ENCODE results near the gene SLC9A5.

SLC9A5 gene

DNA sequence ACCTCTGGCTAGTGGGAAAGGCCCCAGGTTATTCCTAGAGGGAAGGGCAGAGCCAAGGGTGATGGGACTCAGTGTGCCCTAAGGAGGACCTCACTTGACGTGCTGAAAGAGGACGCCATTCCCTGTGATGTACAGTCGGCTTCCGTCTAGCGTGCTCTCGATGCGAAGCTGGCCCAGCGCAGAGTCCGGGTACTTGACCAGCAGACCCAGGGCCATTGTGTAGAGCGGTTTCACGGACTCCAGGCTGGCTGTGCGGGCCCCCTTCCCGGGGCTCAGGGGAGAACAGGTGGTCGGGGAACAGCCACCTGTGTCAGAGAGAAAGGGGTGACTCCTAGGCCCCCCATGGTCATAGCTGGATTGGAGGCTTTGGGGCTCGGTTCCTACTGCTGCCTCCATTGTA, 50.5 kb downstream of the SLC9A5 start:
- POLR2A ChIA-PET: no interaction called here
- CTCF ChIA-PET: no interaction called here
- TF ChIP-seq FOXM1 (IDR thresholded peaks at IDR 0.05; ENCODE audit: borderline replicate concordance): no peak
- TF ChIP-seq CTBP1 (IDR thresholded peaks at IDR 0.05; ENCODE audit: borderline replicate concordance): no peak
- no peak for TF ChIP-seq ELF4 (IDR thresholded peaks at IDR 0.05)
- no peak for TF ChIP-seq SUZ12 (IDR thresholded peaks at IDR 0.05)
- no peak for TF ChIP-seq TARDBP (IDR thresholded peaks at IDR 0.05)
- no peak for TF ChIP-seq L3MBTL2 (conservative IDR thresholded peaks at IDR 0.05)
- TF ChIP-seq FOXK2 (IDR thresholded peaks at IDR 0.05): no peak
- TF ChIP-seq ARNT (IDR thresholded peaks at IDR 0.05): no peak
- no peak for TF ChIP-seq NFRKB (IDR thresholded peaks at IDR 0.05)
- no peak for TF ChIP-seq FOXA1 (IDR thresholded peaks at IDR 0.05)
- TF ChIP-seq ZNF384 (IDR thresholded peaks at IDR 0.05): no peak
- no peak for TF ChIP-seq HDGF (IDR thresholded peaks at IDR 0.05; ENCODE audit: borderline replicate concordance)
- TF ChIP-seq SP1 (IDR thresholded peaks at IDR 0.05): no peak
- no peak for DNase-seq (ENCODE audit: extremely low spot score)

DNA sequence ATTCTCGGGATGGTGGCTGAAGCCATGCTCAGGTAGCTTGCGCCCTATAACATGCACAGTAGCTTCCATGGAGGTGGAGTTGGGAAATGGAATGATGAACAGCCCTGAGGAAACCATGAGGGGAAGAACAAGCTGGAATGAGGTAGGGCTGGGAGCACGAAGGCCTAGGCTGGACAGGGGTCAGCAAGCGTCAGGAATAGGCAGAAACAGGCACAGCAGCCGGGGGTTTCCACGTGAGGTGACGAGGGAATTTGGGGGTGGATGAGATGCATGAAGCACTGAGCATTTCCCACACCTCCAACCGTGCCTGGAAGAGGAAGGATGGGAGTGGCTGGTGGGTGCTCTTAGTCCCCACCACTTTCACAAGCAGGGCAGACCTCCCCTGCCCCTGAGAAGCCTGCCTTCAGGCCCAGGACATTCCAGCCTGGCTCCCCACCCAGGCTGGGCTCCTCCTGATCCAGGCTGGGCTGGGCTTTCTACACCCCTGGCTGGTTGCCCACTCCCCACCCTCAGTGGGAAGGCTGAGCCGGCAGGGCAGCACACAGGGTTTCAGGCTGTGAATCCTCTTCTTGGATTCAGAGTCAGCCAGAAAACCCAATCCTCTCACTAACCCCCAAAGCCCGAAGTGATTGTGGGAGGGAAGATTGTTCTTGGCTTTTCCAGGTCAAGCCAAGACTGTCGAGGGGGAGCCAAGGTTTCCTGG, 52.5 kb downstream of the SLC9A5 start:
- ChIA-PET CTCF (no interaction called here), POLR2A (no interaction called here)
- TF ChIP-seq, protein P1, sequence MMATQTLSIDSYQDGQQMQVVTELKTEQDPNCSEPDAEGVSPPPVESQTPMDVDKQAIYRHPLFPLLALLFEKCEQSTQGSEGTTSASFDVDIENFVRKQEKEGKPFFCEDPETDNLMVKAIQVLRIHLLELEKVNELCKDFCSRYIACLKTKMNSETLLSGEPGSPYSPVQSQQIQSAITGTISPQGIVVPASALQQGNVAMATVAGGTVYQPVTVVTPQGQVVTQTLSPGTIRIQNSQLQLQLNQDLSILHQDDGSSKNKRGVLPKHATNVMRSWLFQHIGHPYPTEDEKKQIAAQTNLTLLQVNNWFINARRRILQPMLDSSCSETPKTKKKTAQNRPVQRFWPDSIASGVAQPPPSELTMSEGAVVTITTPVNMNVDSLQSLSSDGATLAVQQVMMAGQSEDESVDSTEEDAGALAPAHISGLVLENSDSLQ (IDR thresholded peaks at IDR 0.05): no peak
- TF ChIP-seq ARNT (IDR thresholded peaks at IDR 0.05) (no peak), ELF4 (IDR thresholded peaks at IDR 0.05) (no peak), HDGF (IDR thresholded peaks at IDR 0.05; ENCODE audit: borderline replicate concordance) (no peak), CTBP1 (IDR thresholded peaks at IDR 0.05; ENCODE audit: borderline replicate concordance) (no peak), FOXM1 (IDR thresholded peaks at IDR 0.05; ENCODE audit: borderline replicate concordance) (no peak), L3MBTL2 (conservative IDR thresholded peaks at IDR 0.05) (no peak), SP1 (IDR thresholded peaks at IDR 0.05) (no peak), FOXA1 (IDR thresholded peaks at IDR 0.05) (no peak), FOXK2 (IDR thresholded peaks at IDR 0.05) (no peak), LEF1 (IDR thresholded peaks at IDR 0.05; ENCODE audit: borderline replicate concordance) (no peak), BHLHE40 (IDR thresholded peaks at IDR 0.05; ENCODE audit: borderline replicate concordance) (no peak), SUZ12 (IDR thresholded peaks at IDR 0.05) (no peak), ZNF384 (IDR thresholded peaks at IDR 0.05) (no peak), NFRKB (IDR thresholded peaks at IDR 0.05) (no peak), TARDBP (IDR thresholded peaks at IDR 0.05) (no peak)
- DNase-seq (ENCODE audit: extremely low spot score): no peak

DNA sequence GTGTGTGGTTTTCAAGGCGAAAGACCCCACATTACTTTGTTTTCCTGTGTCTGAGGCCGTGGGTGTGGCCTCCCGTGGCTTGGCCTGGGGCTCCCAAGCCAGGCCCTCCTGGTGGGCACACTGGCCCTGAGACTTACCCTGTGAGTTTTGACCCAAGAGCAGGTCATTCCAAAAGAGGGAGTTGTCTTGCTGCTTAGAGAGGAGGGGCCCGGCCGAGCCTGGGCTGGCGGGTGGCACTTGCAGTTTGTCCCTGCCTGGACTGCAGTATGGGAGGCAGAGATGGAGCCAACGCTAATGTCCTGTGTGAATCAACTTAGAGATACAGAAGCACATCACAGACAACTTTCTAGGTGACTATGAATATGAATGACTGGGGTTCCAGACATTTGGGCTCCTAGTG, 53.3 kb downstream of the SLC9A5 start:
- no peak for DNase-seq (ENCODE audit: extremely low spot score)
- POLR2A ChIA-PET: interaction anchor here (1.2 kb wide), 1 partner anchor 24 kb away, joined by 3 read pairs; no protein-coding TSS in a partner anchor
- CTCF ChIA-PET: no interaction called here
- no peak for TF ChIP-seq FOXA1 (IDR thresholded peaks at IDR 0.05)
- no peak for TF ChIP-seq HDGF (IDR thresholded peaks at IDR 0.05; ENCODE audit: borderline replicate concordance)
- TF ChIP-seq CTBP1 (IDR thresholded peaks at IDR 0.05; ENCODE audit: borderline replicate concordance): no peak
- TF ChIP-seq NFRKB (IDR thresholded peaks at IDR 0.05): no peak
- TF ChIP-seq ELF4 (IDR thresholded peaks at IDR 0.05): no peak
- TF ChIP-seq, protein P1 (IDR thresholded peaks at IDR 0.05): no peak
- no peak for TF ChIP-seq SUZ12 (IDR thresholded peaks at IDR 0.05)
- TF ChIP-seq BHLHE40 (IDR thresholded peaks at IDR 0.05; ENCODE audit: borderline replicate concordance): no peak
- TF ChIP-seq SP1 (IDR thresholded peaks at IDR 0.05): no peak
- no peak for TF ChIP-seq L3MBTL2 (conservative IDR thresholded peaks at IDR 0.05)
- no peak for TF ChIP-seq LEF1 (IDR thresholded peaks at IDR 0.05; ENCODE audit: borderline replicate concordance)
- TF ChIP-seq ZNF384 (IDR thresholded peaks at IDR 0.05): no peak
- no peak for TF ChIP-seq TARDBP (IDR thresholded peaks at IDR 0.05)
- TF ChIP-seq FOXK2 (IDR thresholded peaks at IDR 0.05): no peak
- TF ChIP-seq ARNT (IDR thresholded peaks at IDR 0.05): no peak
- no peak for TF ChIP-seq FOXM1 (IDR thresholded peaks at IDR 0.05; ENCODE audit: borderline replicate concordance)

DNA sequence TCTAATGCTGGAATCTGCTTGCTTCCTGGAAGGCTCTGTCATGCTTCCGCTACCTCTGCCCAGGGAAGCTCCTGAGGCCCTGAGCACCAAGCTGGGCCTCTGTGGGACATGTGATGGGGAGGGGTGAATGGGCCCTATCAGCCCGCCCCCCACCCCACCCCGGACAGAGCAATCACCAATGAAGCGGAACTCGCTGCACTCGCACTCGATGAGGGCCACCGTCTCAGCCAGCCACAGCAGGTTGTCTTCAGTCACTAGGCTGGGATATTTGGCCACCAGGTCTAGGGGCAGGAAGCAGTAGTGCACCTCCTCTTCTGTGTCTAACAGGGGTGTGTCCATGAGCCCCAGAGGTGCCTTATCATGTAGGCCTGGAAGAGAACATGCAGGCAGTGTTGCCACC, 54.2 kb downstream of the SLC9A5 start:
- no peak for DNase-seq (ENCODE audit: extremely low spot score)
- TF ChIP-seq FOXM1 (IDR thresholded peaks at IDR 0.05; ENCODE audit: borderline replicate concordance): no peak
- TF ChIP-seq LEF1 (IDR thresholded peaks at IDR 0.05; ENCODE audit: borderline replicate concordance): no peak
- TF ChIP-seq CTBP1 (IDR thresholded peaks at IDR 0.05; ENCODE audit: borderline replicate concordance): no peak
- TF ChIP-seq FOXK2 (IDR thresholded peaks at IDR 0.05): no peak
- no peak for TF ChIP-seq L3MBTL2 (conservative IDR thresholded peaks at IDR 0.05)
- TF ChIP-seq, protein P1 (IDR thresholded peaks at IDR 0.05): no peak
- no peak for TF ChIP-seq ZNF384 (IDR thresholded peaks at IDR 0.05)
- TF ChIP-seq ELF4 (IDR thresholded peaks at IDR 0.05): no peak
- no peak for TF ChIP-seq FOXA1 (IDR thresholded peaks at IDR 0.05)
- no peak for TF ChIP-seq ARNT (IDR thresholded peaks at IDR 0.05)
- no peak for TF ChIP-seq BHLHE40 (IDR thresholded peaks at IDR 0.05; ENCODE audit: borderline replicate concordance)
- no peak for TF ChIP-seq NFRKB (IDR thresholded peaks at IDR 0.05)
- no peak for TF ChIP-seq HDGF (IDR thresholded peaks at IDR 0.05; ENCODE audit: borderline replicate concordance)
- no peak for TF ChIP-seq TARDBP (IDR thresholded peaks at IDR 0.05)
- ChIA-PET CTCF (no interaction called here), POLR2A (interaction anchor here (1.2 kb wide), 1 partner anchor 23 kb away, joined by 3 read pairs; no protein-coding TSS in a partner anchor)

DNA sequence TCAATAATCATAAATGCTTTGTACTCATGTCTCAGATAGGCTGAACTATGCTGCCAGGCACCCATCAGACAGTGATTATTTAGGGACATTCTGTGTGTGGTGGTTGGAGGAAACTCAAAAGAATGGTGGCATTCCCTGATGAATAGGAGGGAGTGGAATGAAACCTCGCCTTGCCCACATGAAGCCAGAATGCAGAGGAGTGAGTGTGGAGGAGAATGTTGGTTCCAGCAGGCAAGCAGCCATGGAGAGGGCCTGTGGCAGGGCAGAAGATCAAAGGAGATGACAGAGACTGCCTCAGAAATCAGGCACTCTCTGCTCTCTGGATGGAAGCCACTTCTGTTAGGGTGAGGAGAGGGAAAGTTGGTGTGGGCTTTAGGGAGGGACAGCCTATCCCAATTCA, 55.2 kb downstream of the SLC9A5 start:
- ChIA-PET CTCF (no interaction called here), POLR2A (no interaction called here)
- DNase-seq (ENCODE audit: extremely low spot score): no peak
- TF ChIP-seq L3MBTL2 (conservative IDR thresholded peaks at IDR 0.05): no peak
- no peak for TF ChIP-seq ZNF384 (IDR thresholded peaks at IDR 0.05)
- no peak for TF ChIP-seq CTBP1 (IDR thresholded peaks at IDR 0.05; ENCODE audit: borderline replicate concordance)
- TF ChIP-seq FOXA1 (IDR thresholded peaks at IDR 0.05): no peak
- TF ChIP-seq SUZ12 (IDR thresholded peaks at IDR 0.05): no peak
- TF ChIP-seq BHLHE40 (IDR thresholded peaks at IDR 0.05; ENCODE audit: borderline replicate concordance): no peak

All from HEK293T (cell line).